ENCODE data around the gene ZNF662.
"Not testable (repeated sequence)": the region's sequence is repeated elsewhere in the genome, so short reads cannot be mapped to it uniquely, and the experiment has no call there.

The ZNF662 gene

DNA sequence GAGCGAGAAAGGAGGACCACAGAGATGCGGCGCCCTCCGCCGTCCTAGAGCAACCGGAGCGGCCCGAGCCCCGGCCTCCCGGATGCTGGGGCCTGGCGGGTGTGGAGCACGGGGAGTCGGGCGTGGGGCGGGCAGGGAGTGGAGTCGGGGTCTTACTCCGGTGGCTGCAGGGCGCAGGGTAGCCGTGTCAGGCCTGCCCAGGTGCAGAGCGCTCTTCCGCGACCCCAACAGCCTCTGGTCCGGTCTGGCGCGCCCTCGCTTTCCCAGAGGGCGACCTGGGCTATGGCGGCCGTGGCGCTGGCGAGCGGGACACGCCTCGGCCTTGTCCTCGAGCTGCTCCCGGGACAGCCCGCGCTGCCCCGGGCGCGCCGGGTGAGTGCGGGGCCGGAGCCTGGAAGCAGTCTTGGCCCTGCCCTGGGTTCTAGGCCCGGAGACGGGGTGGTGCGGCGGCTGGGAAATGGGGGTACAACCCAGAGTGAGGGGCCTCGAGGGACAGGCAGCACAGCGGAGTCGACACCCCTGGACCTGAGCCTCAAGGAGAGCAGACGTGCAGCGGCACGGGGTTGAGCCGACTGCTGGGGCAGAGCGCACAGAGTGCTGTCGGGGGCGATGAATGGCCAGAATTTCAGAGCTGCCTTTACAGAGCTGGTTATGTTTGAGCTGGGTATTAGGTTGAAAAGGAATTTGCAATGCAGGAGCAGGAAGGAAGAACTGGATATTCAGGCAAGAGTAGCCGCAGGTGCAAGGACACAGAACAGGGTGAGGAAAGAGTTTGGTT lies at the start of gene ZNF662:
Gene ZNF662 (plus strand): TSS at position 73 of the 778 bp plus-strand sequence. CDS start 1,973 bp downstream, outside the sequence.
- no peak for DNase-seq (ENCODE audit: low spot score)

DNA sequence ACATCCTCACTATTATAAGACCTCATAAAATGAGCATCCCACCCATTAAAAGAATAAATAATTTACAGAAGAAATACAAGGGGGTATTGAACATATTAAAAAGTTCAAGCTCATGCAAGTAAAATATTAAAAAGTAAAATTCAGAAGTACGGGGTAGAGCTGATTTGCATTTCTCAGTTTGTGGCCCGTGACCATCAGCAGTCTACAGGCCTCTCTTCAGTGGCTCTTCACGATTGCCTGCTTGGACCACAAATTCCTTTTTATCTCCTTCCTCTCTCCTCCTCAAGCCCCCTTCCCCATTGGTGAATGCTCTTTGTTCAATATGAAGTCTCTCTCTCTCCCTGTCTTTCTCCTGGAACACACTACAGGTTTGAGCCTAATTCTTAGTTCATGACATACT lies 49.4 kb upstream of the ZNF662 start:
- no peak for DNase-seq (ENCODE audit: low spot score)

DNA sequence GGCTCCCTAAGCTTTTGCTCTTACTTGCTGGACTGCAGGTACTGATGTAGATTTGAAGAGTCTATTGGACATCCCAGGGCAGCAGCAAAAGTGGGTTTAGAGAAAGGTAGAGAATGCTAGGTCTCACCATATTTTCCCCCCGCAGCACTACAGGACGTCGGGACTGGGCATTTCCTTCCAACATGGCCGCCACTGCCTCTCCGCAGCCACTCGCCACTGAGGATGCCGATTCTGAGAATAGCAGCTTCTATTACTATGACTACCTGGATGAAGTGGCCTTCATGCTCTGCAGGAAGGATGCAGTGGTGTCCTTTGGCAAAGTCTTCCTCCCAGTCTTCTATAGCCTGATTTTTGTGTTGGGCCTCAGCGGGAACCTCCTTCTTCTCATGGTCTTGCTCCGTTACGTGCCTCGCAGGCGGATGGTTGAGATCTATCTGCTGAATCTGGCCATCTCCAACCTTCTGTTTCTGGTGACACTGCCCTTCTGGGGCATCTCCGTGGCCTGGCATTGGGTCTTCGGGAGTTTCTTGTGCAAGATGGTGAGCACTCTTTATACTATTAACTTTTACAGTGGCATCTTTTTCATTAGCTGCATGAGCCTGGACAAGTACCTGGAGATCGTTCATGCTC lies 41.5 kb upstream of the ZNF662 start:
- DNase-seq (ENCODE audit: low spot score) = no peak

DNA sequence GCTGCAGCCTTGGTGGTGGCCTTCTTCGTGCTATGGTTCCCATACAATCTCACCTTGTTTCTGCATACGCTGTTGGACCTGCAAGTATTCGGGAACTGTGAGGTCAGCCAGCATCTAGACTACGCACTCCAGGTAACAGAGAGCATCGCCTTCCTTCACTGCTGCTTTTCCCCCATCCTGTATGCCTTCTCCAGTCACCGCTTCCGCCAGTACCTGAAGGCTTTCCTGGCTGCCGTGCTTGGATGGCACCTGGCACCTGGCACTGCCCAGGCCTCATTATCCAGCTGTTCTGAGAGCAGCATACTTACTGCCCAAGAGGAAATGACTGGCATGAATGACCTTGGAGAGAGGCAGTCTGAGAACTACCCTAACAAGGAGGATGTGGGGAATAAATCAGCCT lies 40.7 kb upstream of the ZNF662 start:
- DNase-seq (ENCODE audit: low spot score) = no peak

DNA sequence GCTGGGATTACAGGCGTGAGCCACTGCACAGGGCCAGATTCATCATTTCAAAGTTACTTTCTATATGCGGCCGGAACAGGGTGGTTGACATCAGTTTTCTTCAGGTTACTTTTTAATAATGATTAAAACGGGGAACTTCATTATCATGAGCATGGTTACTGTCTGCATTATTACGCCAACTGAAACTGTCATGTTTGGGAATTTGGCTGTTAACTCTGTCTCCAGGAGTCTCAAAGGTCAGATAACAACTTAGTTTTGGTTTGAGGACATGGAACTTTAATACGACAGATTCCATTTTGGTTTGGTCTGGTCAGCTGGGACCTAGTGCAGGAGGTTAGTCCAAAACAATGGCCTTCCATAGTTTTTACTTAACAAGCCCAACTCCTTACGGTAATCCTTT lies 38.8 kb upstream of the ZNF662 start:
- DNase-seq (ENCODE audit: low spot score) = no peak

DNA sequence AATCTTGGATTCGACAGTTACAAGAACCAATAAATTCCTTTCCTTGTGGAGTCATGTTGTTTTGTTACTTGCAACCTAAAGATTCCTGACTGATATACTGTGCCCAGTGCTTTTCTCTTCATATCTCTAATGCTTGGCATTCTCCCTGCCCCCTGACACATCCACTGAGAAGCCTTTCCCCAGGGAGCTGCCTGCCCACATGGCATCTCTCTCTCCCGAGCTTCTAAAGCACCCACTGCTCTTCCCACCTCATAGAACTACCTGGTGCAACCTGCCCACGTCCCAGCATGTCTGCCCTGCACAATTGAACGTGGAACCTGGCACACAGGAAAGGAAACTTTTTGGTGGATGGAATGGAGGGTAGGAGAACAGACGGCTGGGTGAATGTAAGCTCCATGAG lies 37.1 kb upstream of the ZNF662 start:
- no peak for DNase-seq (ENCODE audit: low spot score)

DNA sequence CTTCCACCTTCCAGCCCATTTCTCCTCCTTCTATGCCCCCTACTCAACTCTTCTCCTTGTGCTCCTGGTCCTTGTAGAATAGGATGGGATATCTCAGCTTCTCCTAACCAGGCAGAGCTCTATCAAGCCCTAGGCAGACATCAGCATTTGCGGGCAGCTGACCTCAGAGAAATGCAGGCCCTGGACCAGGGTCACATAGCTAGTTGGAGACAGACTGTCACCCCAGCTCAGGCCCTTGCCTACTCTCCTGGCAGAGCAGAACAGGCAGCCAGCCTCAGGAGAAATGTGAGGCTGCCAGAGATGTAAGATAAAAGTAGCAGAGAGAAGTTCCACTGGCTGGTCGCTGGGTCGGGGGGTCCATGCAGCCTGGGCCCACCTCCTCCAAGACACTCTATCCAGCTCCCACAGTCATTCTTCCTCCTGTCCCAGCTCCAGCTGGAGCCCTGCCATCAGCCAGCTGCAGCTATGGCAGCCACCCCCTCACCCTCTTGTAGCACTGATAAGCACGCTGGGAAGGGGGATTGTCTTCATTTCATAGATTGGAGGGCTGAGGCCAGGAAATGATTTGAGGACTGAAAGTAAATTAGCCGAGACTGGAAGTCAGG lies 34.2 kb upstream of the ZNF662 start:
- no peak for DNase-seq (ENCODE audit: low spot score)

DNA sequence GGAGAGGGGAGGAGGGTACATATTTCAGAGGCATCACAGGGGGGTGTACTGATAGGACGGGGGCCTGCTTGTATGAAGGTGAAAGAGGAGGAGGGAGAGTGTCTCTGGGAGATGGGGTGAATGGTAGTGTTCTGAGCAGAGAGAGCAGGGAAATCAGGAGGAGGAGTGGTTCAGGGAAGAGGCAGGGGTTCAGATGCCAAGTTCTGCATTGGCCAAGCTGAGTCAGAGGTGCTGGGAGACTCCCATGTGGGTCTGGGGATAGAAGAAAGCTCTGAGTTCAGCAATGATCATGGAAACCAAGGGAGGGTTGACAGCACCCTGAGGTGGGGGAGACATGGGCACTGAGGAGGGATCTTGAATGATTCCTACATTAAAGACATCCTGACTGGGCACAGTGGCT lies 33.2 kb upstream of the ZNF662 start:
- DNase-seq (ENCODE audit: low spot score) = no peak

DNA sequence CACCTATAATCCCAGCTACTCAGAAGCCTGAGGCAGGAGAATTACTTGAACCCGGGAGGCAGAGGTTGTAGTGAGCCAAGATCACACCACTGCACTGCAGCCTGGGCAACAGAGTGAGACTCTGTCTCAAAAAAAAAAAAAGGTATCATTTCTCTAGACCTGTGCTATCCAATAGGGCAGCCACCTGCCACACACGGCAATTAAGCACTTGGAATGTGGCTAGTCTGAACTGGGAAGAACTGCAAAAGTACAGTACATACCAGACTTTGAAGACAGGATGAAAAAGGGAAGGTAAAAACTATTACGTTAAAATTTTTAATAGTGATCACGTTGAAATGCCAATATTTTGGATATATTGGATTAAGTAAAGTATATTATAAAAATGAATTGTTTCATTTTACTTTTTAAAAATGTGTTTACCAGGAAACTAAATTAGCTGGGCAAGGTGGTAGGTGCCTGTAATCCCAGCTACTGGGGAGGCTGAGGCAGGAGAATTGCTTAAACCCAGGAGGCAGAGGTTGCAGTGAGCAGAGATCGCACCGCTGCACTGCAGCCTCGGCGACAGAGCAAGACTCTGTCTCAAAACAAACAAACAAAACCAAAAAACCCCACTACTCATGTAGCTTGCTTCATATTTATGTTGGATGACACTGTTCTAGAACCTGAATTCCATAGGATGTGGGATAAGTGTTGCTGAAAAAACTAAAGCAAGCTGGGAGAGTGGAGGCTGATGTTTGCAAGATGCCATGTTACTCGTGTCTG lies 32.5 kb upstream of the ZNF662 start:
- DNase-seq (ENCODE audit: low spot score) = no peak

DNA sequence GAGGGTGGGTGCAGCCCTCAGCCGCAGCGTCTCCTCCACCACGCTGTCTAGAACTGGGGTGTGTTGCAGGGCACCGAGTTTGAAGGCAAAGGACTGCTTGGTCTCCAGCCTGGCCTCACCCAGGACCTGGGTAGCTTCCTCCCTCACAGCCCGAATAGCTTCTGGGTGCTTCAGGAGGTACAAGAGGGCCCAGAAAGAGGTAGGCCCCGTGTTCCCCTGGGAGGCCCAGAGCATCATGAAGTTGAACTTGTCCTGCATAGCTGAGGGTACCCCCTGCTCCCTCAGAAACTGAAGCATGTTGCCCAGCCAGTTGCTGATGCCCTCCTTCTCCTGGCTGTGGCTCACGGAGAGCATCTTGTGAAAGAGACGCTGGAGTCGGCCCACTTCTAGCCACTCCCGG lies 31.2 kb upstream of the ZNF662 start:
- no peak for DNase-seq (ENCODE audit: low spot score)

DNA sequence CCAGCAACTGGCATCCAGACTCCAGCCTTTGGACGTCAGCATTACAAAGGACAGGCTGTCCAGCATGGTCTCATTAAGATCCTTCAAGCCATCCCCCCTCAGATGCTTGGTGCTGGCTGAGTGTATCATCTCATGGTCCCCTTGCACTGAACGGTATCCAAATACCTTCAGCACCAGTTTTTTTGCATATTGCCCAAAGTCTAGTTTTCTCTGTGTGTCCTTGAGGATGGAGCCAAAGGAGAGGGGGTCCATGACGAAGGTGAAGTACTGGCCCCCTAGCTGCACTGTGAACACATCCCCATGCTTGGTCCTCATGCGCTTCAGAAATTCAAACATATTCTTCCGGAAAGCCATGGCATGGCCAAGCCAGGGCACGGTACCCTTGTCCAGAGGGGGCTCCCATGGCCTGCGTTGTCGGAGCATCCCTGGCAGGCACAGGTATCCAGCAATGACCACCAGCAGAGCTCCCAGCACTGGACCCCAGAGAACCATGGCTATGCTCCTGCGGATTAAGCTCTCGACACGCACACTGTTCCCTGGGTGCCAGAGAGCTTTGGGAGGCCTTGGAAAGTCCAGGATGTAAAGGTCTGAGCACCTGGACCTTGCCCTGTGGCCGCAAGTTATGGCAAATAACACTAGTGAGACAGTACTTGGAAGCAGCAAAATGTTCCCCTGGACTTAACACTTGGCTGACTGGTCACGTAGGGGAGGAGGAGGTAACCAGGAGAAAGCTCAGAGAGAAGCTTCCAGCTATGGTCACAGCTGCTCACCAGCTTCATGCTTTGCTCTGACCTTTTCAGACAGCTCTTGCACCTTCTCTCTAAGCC lies 30.4 kb upstream of the ZNF662 start, which contains the start of gene CYP8B1:
Gene CYP8B1 (minus strand): TSS at position 555 of the 827 bp plus-strand sequence. CDS start 63 bp downstream, at position 492.
- DNase-seq (ENCODE audit: low spot score) = no peak

DNA sequence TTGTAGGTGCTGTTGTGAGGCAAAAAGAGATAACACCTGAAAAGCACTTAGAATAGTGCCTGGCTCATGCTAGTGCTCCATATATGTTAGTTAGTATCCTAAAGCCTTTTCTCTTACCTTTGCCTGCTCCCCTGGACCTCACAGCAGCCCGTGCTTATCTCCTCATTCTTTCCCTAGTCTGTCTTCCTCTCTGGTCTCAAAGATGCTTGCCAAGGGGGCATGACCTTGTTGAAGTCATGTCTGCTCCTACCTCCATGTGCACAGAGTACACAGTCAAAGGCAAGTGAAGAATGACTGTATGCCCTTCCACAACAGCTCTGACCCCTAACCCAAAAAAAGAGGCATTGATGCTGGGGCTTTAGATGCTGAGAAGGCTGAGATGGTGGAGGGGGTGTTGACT lies 29.5 kb upstream of the ZNF662 start:
- no peak for DNase-seq (ENCODE audit: low spot score)

DNA sequence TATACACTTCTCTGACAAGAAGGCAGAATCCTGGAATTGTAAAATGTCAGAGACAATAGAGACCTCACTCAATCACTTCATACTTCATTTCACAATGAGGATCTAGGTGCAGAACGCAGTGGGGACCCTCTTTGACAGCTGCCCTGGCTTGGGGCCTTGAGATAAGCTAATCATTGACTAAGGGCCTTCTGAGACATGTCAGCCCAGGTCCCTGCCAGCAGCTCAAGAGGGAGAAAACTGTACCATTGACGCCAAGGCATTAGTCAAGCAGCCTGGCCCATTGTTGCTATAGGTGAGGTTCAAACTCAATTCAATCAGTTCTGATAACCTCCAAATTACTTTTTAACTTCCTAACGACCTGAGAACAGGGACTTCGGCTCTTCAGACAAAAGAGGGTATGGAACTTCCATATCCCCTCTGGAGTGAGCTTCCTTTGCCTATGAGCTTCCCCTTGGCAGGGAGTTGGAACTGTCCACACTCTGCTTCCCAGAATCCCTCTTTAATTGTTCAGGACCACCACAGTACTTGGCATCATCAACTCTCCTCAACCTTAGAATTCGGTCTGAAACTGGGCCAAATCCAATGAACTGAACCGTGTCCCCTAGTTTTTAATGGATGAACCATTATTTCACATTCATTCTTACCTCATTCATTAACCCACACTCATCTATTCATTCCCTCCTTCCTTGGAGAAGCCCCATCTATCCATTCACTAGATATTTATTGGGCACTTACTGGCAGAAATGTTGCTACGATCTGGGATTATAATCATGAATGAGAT lies 28.8 kb upstream of the ZNF662 start:
- no peak for DNase-seq (ENCODE audit: low spot score)

DNA sequence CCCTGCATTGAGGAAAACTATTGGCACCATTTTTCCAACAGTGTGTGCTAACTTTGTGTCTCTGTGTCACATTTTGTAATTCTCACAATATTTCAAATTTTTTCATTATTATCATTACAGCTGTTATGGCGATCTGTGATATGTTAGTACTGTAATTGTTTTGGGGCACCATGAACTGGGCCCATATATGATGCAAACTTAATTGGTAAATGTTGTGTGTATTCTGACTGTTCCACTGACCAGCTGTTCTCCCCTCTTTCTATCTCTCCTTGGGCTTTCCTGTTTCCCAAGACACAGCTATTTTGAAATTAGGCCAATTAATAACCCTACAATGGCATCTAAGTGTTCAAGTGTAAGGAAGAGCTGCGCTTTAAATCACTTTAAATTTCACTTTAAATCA lies 28.1 kb upstream of the ZNF662 start:
- no peak for DNase-seq (ENCODE audit: low spot score)

DNA sequence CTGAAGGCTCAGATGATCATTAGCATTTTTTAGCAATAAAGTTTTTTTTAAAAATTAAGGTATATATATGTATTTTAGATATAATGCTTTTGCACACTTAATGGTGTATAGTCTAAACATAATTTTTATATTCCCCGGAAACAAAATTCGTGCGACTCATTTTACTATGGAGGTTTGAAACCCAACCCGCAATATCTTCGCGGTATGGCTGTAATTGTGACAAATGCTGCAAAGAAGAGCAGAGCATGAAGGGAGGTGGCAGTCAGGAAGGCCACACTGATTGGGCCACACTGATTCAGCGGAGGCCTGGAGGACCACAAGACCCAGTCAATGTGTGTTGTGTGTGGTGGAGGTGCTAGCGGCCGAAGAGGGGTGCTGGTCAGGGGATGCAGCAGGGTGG lies 25.8 kb upstream of the ZNF662 start:
- DNase-seq (ENCODE audit: low spot score) = no peak

DNA sequence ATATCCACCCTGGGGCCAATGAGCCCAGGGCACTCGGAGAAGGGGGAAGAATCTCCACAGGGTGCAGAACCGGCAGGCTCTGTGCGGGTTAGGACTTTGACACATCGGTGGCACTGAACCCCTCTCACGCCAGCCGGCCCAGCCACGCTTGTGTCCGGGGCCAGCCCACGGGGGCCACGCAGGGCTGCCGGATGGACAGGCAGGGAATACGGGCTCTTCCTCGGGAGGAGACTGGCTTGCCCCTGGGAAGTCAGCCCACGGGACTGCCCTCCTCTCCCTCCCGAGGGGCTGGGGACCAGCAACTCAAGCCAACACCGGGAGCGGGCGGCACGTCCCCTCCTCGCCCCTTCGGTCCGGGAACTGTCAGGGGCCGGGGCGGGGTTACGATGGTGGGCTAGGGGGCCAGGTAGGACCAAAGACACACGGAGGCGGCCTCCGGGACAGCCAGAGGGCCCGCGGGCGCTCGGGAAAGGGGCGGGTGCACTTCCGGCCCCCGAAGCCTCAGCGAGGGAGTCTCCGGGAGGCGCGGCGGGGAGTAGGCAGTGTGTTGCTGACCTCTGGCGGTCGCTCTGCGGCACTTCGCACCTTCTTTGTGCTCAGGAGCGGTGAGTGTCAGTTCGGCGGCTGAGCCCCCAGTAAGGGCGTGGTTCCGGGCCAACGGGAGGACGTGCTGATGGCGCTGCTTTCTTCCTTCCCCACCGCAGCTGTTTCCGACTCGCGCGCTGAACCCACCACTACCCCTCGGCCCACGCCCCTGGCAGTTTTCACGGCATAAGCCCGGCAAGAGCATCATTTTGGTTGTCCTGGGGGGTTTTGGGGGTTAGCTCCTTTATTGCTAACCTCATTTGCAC lies 25.1 kb upstream of the ZNF662 start:
- peak; percentile 86 for DNase-seq (ENCODE audit: low spot score)

DNA sequence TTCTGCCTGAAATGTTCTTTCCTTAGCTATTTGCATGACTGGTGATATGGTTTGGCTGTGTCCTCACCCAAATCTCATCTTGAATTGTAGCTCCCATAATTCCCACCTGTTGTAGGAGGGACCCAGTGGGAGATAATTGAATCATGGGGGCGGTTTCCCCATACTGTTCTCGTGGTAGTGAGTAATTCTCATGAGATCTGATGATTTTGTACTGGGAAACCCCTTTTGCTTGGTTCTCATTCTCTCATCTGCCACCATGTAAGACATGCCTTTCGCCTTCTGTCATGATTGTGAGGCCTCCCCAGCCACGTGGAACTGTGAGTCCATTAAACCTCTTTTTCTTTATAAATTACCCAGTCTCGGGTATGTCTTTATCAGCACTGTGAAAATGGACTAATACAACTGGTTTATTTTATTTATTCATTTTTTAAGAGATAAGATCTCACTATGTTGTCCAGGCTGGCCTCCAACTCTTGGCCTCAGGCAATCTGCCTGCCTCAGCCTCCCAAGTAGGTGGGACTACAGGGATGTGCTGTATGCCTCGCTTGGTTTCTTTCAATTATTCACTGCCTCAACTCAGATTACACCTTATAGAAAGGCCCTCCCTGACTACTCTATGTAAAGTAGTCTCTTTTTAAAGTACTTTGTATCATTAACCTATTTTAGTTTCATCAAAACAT lies 22.6 kb upstream of the ZNF662 start:
- not testable (repeated sequence) for DNase-seq (ENCODE audit: low spot score)

DNA sequence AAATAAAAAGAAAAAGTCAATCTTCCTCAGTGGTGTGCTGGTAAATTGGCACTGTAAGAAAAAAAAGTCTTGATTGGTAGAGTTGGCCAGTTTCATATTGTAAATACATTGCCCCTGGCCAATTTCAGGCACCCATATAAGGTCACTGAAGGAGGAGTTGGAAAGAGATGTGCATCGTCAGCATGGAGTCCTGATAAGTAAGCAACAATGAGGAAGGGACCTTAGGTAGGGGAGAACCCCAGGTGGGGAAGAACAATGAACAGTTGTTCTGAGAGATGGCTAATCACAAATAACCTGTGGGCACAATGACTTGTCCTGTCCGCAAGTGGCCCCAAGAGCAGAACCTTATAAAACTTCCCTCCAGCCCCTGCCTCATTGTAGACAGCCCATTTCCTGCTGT lies 21.6 kb upstream of the ZNF662 start:
- no peak for DNase-seq (ENCODE audit: low spot score)

DNA sequence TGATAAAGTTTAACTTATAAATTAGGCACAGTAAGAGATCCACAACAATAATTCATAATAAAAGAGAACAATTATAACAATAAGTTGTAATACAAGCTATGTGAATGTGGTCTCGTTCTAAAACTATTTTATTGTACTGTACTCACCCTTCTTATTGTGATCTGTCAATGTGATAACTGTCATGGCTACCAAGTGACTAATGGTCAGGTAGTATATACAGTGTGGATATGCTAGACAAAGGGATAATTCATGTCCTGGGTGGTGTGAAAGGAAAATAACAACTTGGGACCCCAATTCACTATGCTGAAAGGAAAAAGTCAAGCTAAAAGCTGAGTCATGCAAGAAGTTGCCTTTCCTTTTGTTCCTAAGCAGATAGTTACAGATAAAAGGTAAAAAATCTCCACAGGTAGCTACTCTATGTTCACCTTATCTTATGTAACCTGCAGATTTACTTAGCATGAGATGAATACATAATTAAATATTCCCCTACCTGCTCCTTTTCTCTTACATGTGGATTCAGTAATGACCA lies 19.6 kb upstream of the ZNF662 start:
- no peak for DNase-seq (ENCODE audit: low spot score)
